Activated naive CD8-positive, alpha-beta T cell (primary cell): ENCODE data around the gene RAD1.
A peak's percentile ranks its signal among the peaks of the same experiment; 100 is the strongest.
"Not testable (repeated sequence)": the region's sequence is repeated elsewhere in the genome, so short reads cannot be mapped to it uniquely, and the experiment has no call there.

Experiments
- H3K27ac Mint-ChIP-seq: one replicate; pipeline ENCODE4 v1.8.0; 2021; ENCODE audit warnings: mixed read lengths
- H3K27me3 Mint-ChIP-seq: one replicate; pipeline ENCODE4 v1.8.0; 2021; ENCODE audit warnings: mixed read lengths
- H3K36me3 Mint-ChIP-seq: one replicate; pipeline ENCODE4 v1.8.0; 2021; ENCODE audit warnings: mixed read lengths
- H3K4me1 Mint-ChIP-seq: one replicate; pipeline ENCODE4 v1.8.0; 2021; ENCODE audit warnings: low read depth, mixed read lengths
- H3K4me3 Mint-ChIP-seq: one replicate; pipeline ENCODE4 v1.8.0; 2021; ENCODE audit warnings: mild to moderate bottlenecking, mixed read lengths
- H3K9me3 Mint-ChIP-seq: one replicate; pipeline ENCODE4 v1.8.0; 2021; ENCODE audit warnings: low read depth, mixed read lengths

RAD1 gene

DNA sequence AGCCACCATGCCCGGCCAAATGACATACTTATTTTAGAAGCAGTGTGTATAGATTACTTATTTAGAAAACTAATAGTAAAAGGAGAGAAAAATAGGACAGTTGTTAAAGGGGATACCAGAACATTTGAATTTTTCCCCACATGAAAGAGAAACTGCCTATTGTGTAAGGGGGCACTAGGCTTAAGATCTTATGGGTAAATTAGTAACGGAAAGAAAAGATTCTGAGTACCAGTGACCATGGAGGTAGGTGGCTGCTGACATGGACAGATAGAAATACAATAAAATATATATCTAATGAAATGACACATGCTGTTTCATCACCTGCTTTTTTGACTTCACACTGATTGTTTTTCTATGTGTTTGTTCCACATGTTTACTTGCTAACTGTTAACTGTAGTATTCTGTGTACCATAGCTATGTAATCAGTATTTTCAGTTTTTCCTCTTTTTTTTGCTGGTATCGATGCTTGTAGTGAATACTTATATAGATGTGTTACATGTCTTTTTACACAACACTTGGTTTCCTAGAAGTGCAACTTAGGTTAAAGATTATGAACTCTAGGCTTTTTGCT, 11.1 kb upstream of the RAD1 start:
- peak overlapping the region; percentile 58 for H3K27ac Mint-ChIP-seq
- H3K4me1 Mint-ChIP-seq: peaks cover 43% of the 10 kb centered on the region
- H3K9me3 Mint-ChIP-seq: no peaks in the 10 kb centered on the region
- peaks cover 13% of the 10 kb centered on the region for H3K36me3 Mint-ChIP-seq
- no peak overlapping the region for H3K4me3 Mint-ChIP-seq
- no peaks in the 10 kb centered on the region for H3K27me3 Mint-ChIP-seq

DNA sequence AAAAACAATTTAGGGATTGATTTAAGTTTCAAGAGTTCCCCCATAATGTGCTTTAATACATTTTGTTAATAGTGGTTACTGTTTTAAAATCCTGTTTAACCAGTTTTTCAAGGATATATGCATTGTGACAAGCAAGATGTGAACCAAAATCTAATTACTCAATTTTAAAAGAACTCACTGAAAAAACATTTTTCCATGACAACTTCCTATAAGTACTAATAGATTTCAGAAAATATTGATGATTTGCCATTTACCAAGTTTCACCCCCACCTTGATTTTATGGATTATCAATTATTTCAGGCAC, 9.1 kb upstream of the RAD1 start:
- Mint-ChIP-seq H3K36me3 (peaks cover 15% of the 10 kb centered on the region), H3K9me3 (no peaks in the 10 kb centered on the region), H3K27me3 (no peaks in the 10 kb centered on the region), H3K4me1 (peaks cover 35% of the 10 kb centered on the region), H3K4me3 (peak overlapping the region; percentile 61), H3K27ac (peak overlapping the region; percentile 91)

DNA sequence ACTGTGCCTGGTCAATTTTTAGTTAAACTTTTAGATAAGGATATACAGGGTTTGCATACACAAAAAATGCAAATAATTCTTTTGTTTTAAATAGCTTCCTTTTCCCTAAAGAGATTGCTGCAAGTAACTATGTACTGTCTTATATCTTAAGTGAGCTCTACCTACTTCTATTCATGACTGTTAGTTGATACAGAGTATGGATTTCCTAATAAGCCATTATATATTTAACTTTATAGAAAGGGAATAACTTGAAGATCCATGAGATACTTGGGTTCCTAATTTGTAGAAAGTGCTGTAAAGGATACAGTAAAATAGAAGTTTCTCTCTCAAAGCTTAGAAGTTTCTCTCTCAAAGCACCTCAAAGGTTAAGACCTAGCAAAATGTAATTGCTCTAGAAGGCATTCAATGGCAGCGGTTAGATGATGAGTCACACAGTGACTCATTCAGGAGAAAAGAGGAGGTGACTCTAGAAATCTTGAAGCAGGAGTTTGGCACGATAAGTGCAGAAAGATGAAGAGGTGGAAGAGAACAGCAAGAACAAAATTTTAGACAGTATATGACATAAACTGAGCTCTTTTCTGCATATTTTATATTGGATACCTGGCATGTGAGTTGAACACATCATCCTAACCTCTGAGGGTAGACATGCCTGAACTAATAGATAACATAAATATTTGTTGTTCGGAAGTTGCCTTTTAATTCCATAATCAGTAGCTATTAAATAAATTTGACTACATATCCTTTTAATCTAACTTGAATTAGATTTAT, 8.6 kb upstream of the RAD1 start:
- H3K27me3 Mint-ChIP-seq: no peaks in the 10 kb centered on the region
- peaks cover 15% of the 10 kb centered on the region for H3K36me3 Mint-ChIP-seq
- peak overlapping the region; percentile 91 for H3K27ac Mint-ChIP-seq
- H3K4me1 Mint-ChIP-seq: peaks cover 31% of the 10 kb centered on the region
- peak overlapping the region; percentile 62 for H3K4me3 Mint-ChIP-seq
- H3K9me3 Mint-ChIP-seq: no peaks in the 10 kb centered on the region

DNA sequence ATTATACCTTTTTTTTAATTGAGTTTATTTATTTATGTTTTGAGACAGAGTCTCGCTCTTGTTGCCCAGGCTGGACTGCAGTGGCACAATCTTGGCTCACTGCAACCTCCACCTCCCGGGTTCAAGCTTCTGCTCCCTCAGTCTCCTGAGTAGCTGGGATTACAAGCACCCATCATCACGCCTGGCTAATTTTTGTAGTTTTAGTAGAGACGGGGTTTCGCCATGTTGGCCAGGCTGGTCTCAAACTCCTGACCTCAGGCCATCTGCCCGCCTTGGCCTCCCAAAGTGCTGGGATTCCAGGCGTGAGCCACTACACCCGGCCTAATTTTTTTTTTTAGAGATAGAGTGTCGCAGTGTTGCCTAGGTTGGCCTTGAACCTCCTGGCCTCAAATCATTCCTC, 8.0 kb upstream of the RAD1 start:
- H3K27ac Mint-ChIP-seq: peak overlapping the region; percentile 91
- peak overlapping the region; percentile 62 for H3K4me3 Mint-ChIP-seq

DNA sequence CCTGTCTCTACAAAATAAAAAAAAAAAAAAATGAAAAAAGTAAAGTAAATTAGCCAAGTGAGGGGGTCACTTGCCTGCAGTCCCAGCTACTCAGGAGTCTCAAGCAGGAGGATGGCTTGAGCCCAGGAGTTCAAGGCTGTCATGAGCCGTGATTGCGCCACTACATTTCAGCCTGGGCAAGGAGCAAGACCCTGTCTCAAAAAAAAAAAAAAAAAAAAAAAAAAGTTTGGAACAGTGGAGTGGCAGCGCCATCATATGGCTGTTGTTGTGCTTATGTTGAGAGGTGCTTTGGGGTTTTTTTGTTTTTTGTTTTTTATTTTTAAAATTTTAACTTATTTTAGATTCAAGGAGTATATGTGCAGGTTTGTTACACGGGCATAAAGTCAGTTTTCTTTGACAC, 3.8 kb upstream of the RAD1 start:
- Mint-ChIP-seq H3K4me3 (no peak overlapping the region), H3K9me3 (no peaks in the 10 kb centered on the region), H3K36me3 (peaks cover 18% of the 10 kb centered on the region), H3K27me3 (no peaks in the 10 kb centered on the region), H3K27ac (no peak overlapping the region), H3K4me1 (peaks cover 40% of the 10 kb centered on the region)

More for the DNA sequence above, 8.0 kb upstream of the RAD1 start:
- Mint-ChIP-seq H3K36me3 (peaks cover 15% of the 10 kb centered on the region), H3K4me1 (peaks cover 31% of the 10 kb centered on the region)
- not testable (repeated sequence) for H3K27me3 Mint-ChIP-seq, H3K9me3 Mint-ChIP-seq

DNA sequence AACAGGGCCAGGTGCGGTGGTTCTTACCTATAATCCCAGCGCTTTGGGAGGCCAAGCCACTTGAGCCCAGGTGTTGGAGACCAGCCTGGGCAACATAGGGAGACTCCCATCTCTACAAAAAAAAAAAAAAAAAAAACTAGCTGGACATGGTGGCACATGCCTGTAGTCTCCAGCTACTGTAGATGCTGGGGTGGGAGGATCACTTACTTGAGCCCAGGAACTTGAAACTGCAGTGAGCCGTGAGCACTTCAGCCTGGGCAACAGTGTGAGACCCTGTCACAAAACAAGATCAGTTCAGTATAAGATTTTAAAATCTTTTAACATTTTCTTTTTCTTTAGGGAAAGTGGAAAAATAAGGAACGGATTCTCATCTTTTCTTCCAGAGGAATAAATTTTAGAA, 2.7 kb upstream of the RAD1 start:
- H3K27me3 Mint-ChIP-seq: no peaks in the 10 kb centered on the region
- peaks cover 12% of the 10 kb centered on the region for H3K36me3 Mint-ChIP-seq
- H3K4me1 Mint-ChIP-seq: peaks cover 39% of the 10 kb centered on the region
- no peak overlapping the region for H3K27ac Mint-ChIP-seq
- no peaks in the 10 kb centered on the region for H3K9me3 Mint-ChIP-seq
- H3K4me3 Mint-ChIP-seq: no peak overlapping the region

DNA sequence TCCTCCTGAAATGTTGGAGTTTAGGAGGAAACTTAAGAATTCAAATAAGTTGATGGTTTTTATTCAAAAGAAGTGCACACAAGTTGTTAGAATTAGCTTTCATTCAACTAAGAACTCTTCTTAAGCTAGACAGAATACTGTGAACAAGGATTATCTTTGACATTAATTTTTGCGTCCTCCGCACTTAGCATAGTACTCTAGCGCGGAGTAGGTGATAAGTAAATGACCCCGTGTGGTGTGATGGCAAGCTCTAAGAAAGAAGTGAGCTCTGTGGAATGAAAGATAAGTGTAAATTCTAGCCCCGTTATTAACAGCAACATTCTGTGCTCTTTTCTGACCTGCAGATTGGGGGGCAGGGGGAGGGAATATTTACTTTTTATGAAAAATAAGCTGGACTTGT, 1.2 kb upstream of the RAD1 start:
- Mint-ChIP-seq H3K27ac (no peak overlapping the region), H3K4me3 (no peak overlapping the region), H3K36me3 (peaks cover 17% of the 10 kb centered on the region), H3K27me3 (no peaks in the 10 kb centered on the region), H3K4me1 (peaks cover 36% of the 10 kb centered on the region), H3K9me3 (no peaks in the 10 kb centered on the region)

DNA sequence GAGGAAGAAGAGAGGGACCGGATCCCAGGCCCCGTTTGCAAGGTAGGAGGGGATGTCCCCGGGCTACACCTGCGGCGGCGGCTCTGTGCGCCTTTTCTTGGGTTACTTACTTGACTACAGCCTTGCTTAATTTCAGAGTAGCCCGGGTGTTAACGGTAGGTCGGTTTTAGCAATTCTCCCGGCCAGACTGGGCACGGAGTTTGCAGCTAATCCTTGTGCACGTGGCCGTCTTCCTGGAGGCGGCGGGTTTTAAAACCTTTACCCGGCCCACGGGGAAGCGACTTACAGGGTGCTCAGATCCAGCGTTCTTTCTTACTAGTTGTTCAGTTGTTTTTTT, 520 bp upstream of the RAD1 start:
- Mint-ChIP-seq H3K9me3 (no peaks in the 10 kb centered on the region), H3K36me3 (peaks cover 19% of the 10 kb centered on the region), H3K27ac (no peak overlapping the region), H3K27me3 (no peaks in the 10 kb centered on the region), H3K4me3 (no peak overlapping the region), H3K4me1 (peaks cover 34% of the 10 kb centered on the region)

DNA sequence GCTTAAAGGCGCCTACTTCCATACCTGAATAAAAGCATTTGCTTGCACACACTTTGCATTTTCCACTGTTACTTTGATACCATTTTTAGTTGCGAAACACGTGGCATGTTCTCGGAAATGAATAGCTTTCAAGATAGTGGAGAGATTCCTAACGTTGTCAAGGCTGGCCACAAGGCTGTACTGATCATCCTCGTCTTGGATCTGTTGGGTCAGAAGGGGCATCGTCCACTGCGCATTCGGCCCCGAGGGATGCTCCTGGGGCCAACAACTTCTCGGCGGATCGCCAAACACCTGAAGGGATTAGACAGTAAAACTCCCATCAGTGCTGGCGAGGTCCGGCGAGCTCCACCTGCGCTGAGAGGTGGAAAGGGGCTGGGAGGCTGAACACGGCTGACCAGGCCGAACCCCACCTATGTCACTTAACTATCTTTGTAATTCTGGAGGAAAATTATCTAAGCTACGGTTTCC, 599 bp downstream of the RAD1 start:
- Mint-ChIP-seq H3K36me3 (peaks cover 20% of the 10 kb centered on the region), H3K9me3 (no peaks in the 10 kb centered on the region), H3K27ac (no peak overlapping the region), H3K4me1 (peaks cover 33% of the 10 kb centered on the region), H3K4me3 (no peak overlapping the region), H3K27me3 (no peaks in the 10 kb centered on the region)

DNA sequence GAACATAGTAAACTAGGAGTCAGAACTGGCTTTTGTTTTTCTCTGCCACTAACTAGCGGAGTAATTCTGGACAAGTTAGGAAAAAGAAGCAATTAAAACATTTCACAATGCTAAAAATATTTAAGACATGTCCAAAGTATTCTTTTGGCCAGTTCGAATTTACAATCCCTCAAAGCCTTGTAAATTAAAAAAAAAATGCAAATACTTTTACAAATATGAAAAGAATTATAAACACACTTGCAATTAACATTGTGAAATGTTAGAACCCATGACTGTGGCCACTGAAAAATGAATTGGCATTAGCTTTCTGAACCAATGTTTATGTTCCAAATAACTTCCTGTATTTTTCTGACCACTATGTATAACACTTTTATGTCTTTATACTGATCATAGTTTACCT, 2.2 kb downstream of the RAD1 start:
- Mint-ChIP-seq H3K27ac (no peak overlapping the region), H3K36me3 (peaks cover 26% of the 10 kb centered on the region), H3K4me3 (no peak overlapping the region), H3K9me3 (no peaks in the 10 kb centered on the region), H3K4me1 (peaks cover 31% of the 10 kb centered on the region), H3K27me3 (no peaks in the 10 kb centered on the region)

DNA sequence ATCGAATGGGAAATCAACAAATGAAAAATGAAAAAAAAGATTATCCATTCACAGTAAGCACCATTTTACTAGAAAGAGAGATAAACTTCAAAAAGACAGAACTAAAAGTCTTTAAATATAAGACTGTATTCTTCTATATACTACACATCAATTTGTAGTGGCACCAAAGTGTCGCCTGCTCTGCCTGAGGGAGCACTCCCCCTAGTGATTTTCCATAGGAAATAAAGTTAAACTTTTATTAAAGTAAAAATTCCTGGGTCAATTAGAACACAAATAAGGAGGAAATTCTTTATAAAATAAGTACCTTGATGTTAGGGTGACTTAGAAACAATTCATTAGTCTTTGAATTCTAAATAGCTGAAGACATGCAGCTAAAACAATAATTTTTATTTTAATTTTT, 9.7 kb downstream of the RAD1 start:
- no peaks in the 10 kb centered on the region for H3K27me3 Mint-ChIP-seq
- H3K36me3 Mint-ChIP-seq: peaks cover 9% of the 10 kb centered on the region
- no peak overlapping the region for H3K4me3 Mint-ChIP-seq
- H3K4me1 Mint-ChIP-seq: no peaks in the 10 kb centered on the region
- H3K27ac Mint-ChIP-seq: no peak overlapping the region
- H3K9me3 Mint-ChIP-seq: no peaks in the 10 kb centered on the region

DNA sequence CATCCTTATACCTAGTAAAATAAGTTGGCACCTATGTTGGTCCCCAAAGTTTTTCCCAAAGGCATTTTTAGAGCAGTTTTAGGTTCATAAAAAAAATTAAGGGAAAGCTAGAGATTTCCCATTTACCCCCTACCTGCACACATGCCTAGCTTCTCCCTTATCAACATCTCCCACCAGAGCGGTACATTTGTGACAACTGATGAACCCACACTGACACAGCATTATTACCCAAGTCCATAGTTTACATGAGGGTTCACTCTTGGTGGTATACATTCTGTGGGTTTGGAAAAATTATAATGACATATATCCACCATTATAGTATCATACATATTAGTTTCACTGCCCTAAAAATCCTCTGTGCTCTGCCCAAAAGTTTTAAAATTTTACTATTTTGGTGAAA, 12.0 kb downstream of the RAD1 start:
- Mint-ChIP-seq H3K36me3 (no peaks in the 10 kb centered on the region), H3K27ac (no peak overlapping the region), H3K4me3 (no peak overlapping the region), H3K27me3 (no peaks in the 10 kb centered on the region), H3K9me3 (no peaks in the 10 kb centered on the region), H3K4me1 (no peaks in the 10 kb centered on the region)

DNA sequence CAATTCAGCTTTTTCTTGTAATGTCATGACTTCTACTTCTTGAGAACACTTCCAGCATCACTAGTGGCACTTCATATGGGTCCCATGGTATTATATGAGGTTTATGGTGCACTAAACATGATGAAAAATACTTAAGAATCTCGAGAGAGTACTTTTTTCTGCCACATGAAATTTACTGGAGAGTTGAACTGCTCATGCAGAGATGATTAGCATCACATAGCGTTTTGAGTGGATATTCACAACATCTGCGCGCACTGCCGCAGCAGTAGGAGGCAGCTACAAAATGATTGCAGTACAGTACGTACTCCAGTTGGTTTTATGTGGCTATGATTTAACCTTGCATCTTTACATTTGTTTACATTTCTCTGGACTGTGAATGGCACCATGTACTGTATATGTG, 14.7 kb downstream of the RAD1 start:
- Mint-ChIP-seq H3K36me3 (peaks cover 3% of the 10 kb centered on the region), H3K27ac (no peak overlapping the region), H3K4me1 (no peaks in the 10 kb centered on the region), H3K9me3 (no peaks in the 10 kb centered on the region), H3K27me3 (no peaks in the 10 kb centered on the region), H3K4me3 (no peak overlapping the region)

DNA sequence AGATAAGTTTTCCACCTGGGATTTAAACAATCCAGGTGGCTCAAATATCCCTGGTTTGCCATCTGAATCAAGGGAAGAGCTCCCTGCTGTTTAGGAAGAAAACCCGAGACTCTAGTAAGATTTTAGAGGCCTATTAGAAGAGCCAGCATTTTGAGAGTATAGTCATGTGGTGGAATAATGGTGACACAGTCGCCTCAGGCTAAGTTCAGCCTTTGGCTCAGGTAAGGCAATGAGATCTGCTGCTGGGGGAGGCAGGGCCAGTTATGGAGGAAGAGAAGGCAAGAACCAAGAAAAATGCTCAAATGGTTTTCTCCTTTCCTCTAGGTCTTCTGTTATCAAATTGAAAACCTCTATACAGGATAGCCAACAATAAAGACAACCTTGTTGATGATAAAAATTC, 16.2 kb downstream of the RAD1 start:
- no peak overlapping the region for H3K27ac Mint-ChIP-seq
- peaks cover 3% of the 10 kb centered on the region for H3K36me3 Mint-ChIP-seq
- no peaks in the 10 kb centered on the region for H3K9me3 Mint-ChIP-seq
- H3K27me3 Mint-ChIP-seq: no peaks in the 10 kb centered on the region
- no peaks in the 10 kb centered on the region for H3K4me1 Mint-ChIP-seq
- no peak overlapping the region for H3K4me3 Mint-ChIP-seq

DNA sequence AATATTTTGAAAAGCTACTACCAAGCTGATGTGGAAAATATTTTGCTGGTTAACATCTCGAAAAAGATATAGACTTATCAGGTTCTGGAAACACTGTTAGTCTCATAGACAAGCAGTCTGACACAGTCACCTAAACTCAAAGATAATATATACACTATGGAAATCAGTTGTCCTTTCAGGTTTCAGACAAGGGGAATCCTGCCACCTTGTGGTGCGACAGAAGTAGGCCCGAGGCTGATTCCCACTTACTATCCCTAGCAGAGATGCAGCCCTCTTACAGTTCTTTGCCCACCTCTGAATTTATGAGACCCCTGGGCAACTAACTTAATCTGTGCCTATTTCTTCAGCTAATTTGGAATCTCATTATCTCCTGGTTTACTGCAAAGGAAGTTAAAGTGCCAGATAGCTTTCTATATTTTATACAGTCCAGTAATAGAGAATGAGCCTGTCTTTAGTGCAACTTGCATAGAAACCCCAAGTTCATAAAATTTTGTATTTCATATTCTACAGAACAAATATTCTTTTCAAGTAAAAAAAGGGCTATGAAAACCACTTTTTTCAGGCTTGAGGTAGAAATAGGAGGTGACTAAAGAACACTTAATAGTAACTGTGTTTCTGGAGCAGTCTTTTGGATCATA, 16.9 kb downstream of the RAD1 start:
- H3K9me3 Mint-ChIP-seq: no peaks in the 10 kb centered on the region
- peaks cover 3% of the 10 kb centered on the region for H3K36me3 Mint-ChIP-seq
- H3K4me3 Mint-ChIP-seq: no peak overlapping the region
- no peak overlapping the region for H3K27ac Mint-ChIP-seq
- H3K27me3 Mint-ChIP-seq: no peaks in the 10 kb centered on the region
- no peaks in the 10 kb centered on the region for H3K4me1 Mint-ChIP-seq

DNA sequence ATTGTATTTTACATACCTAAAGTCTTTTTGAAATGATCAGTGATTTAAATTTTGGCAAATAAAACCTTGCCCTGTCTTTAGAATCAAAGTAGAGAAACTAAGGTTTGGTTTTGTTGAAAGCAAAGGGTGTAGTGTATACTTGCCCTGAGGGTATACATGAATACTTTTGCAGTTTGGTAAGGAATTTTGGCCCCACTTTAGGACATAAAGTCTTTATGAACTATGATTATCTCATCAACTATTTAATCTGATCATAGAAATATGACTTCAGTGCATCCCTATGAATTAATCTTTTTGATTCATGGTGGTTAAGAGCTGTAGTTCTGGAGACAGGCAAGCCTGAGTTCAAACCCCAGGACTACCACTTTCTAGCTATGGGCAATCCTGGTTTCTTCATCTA, 17.7 kb downstream of the RAD1 start:
- H3K27me3 Mint-ChIP-seq: no peaks in the 10 kb centered on the region
- no peaks in the 10 kb centered on the region for H3K9me3 Mint-ChIP-seq
- no peak overlapping the region for H3K4me3 Mint-ChIP-seq
- peaks cover 3% of the 10 kb centered on the region for H3K36me3 Mint-ChIP-seq
- no peaks in the 10 kb centered on the region for H3K4me1 Mint-ChIP-seq
- H3K27ac Mint-ChIP-seq: no peak overlapping the region
